HG03565 (cell line): ENCODE measurements around the gene RBM28.

Source experiments
- ATAC-seq: cut with Tn5 transposase; IDR thresholded peaks from one replicate; pipeline ENCODE4 v1.9.1; 2021; ENCODE audit warnings: mild to moderate bottlenecking, moderate library complexity; ENCODE audit not compliant: unreplicated experiment

RBM28 gene

GRCh38 chr7:128265156-128265905, 78.4 kb downstream of the RBM28 start:
- ATAC-seq: no peak

DNA sequence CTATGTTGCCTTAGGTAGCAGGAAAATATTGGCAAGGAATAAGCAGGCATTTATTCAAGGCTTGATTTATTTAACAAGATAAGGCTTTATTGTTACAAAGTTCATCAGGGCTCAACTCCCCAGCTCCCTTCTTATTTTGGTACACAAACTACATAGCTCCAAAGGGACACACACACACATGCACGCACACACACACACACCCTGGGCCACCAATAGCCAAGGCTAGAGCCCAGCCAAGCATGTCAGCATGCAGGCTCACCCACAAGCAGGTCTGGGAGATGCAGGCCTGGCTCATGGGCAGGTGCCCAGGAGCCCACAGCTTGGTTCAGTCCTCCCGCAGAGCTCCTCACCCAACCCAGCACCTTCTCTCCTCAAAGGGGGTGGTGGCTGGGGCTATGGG, 79.2 kb downstream of the RBM28 start:
- ATAC-seq: no peak

- ATAC-seq: no peak
Observed at GRCh38 chr7:128263420-128263819, 80.3 kb downstream of the RBM28 start.

- ATAC-seq: no peak
Observed at GRCh38 chr7:128262273-128263028, 81.3 kb downstream of the RBM28 start.

DNA sequence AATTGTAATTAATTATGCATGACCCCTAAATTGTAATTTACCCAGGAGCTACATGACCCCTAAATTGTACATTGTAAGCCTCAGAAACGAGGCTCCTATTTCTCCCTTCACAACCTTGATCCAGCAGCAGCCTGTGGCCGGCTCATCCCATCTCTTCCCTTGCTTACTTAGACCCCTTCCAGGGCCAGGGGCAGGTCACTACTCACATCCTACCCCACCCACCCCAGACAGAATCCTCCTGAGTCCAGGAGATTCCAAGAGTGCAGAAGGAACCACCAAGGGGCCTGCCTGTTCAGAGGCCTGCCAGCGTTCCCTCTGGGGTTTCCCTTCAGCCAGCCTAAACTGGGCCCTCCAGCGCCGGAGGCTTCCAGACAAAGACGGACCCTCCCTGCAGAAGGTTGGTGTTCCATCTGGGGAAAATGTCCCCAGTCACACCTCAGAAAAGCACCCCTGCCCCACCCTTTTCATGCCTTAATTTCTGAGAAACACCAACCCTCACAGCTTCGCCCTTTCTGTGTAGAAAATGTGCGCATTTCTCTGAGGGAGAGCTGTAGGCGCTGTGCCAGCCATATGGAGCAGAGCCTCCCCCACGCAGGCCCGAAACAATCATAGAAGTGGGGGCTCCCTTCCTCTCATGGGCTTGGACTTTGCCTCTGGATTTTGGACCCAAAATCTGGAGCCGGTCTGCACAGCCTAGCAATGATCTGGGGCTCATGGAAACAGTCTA, 83.5 kb downstream of the RBM28 start:
- no peak for ATAC-seq

DNA sequence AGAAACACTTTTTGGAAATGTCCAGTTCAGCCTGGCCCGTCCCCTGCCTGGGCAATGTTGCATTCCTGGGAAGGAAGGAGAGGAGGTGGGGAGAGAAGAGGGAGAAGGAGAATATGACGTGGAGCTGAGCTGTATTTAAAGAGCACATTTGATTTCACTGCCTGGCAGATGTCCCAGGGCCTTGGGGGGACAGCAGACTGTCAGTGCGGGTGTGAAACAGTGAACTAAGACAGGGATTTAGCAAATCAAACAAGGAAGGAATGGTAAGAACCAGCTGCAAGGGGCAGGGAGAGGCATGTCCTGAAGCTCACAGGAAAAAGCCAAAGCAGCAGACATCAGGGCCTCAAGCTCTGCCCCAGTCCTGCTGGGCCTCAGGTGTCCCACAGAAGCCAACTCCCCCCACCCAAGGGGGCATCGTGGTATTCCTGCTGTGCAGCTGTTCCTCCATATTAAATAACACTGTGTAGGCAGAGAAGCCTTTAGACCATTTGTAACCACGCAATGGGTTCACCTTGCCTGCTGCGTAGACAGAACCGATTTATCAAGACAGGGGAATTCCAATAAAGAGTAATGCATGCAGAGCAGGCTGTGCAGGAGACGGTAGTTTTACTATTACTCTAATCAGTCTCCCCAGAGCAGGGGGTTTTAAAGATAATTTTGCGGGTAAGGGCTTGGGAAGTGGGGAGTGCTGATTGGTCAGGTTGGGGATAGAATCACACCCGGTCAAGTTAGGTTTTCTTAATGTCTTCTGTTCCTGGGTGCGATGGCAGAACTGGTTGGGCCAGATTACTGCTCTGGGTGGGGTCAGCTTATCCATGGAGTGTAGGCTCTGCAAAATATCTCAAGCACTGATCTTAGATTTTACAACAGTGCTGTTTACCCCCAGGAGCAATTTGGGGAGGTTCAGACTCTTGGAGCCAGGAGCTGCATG, 84.3 kb downstream of the RBM28 start:
- no peak for ATAC-seq

DNA sequence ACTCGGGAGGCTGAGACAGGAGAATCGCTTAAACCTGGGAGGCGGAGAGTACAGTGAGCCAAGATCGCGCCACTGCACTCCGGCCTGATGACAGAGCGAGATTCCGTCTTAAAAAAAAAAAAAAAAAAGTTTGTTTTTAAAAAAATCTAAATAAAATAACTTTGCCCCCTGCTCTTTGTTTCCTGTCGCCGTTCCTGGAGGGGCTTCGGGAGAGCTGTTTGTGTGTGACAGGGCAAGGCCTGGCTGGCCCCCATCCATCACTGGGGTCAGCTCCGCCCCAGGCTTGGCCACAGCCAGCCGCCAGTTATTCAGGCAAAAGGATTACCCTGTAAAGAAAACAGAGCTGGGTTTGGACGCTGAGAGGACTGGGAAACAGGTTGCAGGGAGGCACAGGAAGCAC, 86.2 kb downstream of the RBM28 start:
- no peak for ATAC-seq

DNA sequence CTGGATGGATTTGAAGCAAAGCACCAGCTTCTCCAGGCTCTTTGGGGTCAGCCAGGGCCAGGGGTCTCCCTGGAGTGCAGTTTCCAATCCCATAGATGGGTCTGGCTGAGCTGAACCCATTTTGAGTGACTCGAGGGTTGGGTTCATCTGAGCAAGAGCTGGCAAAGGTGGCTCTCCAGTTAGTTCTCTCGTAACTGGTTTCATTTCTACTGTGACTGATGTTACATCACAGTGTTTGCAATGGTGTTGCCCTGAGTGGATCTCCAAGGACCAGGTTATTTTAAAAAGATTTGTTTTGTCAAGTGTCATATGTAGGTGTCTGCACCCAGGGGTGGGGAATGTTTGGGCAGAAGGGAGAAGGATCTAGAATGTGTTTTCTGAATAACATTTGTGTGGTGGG, 88.4 kb downstream of the RBM28 start:
- ATAC-seq: no peak

GRCh38 chr7:128254470-128254869, 89.2 kb downstream of the RBM28 start:
- no peak for ATAC-seq

- no peak for ATAC-seq
Observed at GRCh38 chr7:128253701-128254100, 90.0 kb downstream of the RBM28 start.

GRCh38 chr7:128251337-128251736, 92.4 kb downstream of the RBM28 start:
- no peak for ATAC-seq
